Anterior cingulate cortex (tissue), 58 donors: ENCODE results near the gene RTL3.
"Not testable (repeated sequence)": the region's sequence is repeated elsewhere in the genome, so short reads cannot be mapped to it uniquely, and the experiment has no call there.

Experiments
- DNase-seq, 58 donors: peaks; one replicate each; lab custom pipeline; 2025; lab: John Stamatoyannopoulos, UW

RTL3 gene, protein sequence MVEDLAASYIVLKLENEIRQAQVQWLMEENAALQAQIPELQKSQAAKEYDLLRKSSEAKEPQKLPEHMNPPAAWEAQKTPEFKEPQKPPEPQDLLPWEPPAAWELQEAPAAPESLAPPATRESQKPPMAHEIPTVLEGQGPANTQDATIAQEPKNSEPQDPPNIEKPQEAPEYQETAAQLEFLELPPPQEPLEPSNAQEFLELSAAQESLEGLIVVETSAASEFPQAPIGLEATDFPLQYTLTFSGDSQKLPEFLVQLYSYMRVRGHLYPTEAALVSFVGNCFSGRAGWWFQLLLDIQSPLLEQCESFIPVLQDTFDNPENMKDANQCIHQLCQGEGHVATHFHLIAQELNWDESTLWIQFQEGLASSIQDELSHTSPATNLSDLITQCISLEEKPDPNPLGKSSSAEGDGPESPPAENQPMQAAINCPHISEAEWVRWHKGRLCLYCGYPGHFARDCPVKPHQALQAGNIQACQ

GRCh38 chrX:78658845-78659744, at the start of gene RTL3:
Gene RTL3, minus strand, starts transcription at chrX:78659328. Its CDS starts 908 bp downstream, at chrX:78658420.
- DNase-seq, result peak in 2 of 58 donors; percentile 1 to 2

- no peak for DNase-seq
These were observed 49.7 kb upstream of the RTL3 start for GRCh38 chrX:78708816-78709215.

DNA sequence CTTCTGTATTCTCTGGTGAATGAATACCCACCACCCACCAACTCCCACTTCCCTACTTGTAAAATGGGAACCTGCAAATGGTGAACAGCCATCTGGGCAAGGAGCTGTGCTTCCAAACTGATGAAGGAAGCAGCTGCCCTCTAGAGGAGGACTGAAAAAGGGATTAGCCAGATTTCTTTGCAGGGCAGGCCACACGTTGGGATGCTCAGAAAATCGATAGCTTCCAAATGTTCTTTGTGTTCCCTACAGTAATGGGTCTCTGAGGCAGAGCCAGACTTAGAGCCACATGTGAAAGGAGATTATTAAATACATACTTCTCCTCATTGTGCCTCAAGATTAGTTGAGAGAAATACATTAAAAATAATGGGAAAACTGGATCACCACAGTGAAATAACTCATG, 49.1 kb upstream of the RTL3 start:
- DNase-seq, result no peak

- no peak for DNase-seq
These were observed 46.9 kb upstream of the RTL3 start for GRCh38 chrX:78706071-78706470.

DNA sequence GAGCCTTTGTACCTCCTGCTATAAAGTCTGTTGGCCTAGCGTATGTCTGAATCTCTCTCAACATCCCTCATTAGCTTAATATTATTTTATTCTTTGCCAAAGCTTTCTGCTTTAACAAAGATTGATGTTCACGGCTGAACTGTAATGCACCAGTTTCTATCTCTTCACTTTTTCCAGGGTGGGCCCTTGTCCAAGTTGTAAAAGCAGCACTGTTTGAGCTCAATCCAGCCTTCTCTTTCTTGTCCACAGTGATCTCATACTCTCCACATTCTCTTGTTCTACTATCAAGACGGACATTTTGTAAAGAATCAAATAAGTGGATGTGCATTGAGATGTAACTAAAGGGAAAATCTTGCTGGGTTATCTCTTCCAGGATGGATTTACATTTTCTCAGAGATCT, 34.4 kb upstream of the RTL3 start:
- no peak for DNase-seq

GRCh38 chrX:78693012-78693411, 33.9 kb upstream of the RTL3 start:
- no peak for DNase-seq

DNA sequence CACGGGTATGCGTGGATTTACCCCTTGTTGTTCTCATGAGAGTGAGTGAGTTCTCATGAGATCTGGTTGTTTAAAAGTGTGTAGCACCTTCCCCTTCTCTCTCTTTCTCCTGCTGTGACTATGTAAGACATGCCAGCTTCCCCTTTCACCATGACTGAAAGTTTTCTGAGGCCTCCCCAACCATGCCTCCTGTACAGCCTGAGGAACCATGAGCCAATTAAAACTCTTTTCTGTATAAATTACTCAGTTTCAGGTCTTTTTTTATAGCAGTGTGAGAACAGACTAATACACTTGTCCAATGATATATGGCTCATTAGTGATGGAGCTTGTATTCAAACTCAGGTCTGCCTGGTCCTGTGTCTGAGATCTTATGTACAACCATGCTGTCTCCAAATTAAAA, 28.5 kb upstream of the RTL3 start:
- DNase-seq, result no peak

DNA sequence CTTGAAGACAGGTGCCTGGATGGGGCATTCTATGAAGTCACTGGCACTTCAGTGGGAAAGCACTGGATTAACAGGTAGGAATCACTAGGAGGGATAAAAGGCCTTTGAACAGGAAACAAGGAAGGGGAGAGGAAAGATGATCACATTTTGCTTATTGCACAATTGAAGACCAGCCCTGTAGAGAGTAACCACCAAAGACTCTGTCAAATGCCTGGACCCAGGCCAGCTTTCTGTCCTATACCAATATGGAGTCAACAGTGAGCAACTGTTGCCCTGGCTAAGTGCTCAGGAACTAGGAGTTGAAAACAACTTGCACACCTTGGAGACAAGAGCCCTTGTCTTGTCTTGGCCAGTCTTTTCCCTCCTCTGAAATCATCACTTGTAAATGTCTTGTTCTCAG, 14.1 kb upstream of the RTL3 start:
- DNase-seq, result no peak

DNA sequence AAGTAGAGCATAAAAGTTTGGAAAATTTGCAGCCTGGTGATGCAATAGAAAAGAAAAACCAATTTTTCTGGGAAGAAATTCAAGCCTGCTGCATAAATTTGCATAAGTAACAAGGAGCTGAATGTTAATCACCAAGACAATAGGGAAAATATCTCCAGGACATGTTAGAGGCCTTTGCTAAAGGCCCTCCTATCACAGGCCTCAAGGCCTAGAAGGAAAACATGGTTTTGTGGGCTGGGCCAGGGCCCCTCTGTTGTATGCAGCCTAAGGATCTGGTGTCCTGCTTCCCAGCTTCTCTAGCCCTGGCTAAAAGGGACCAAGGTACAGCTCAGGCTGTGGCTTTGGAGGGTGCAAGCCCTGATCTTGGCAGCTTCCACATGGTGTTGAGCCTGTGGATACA, 6.2 kb upstream of the RTL3 start:
- peak in 2 of 58 donors; percentile 0 to 1 for DNase-seq

DNA sequence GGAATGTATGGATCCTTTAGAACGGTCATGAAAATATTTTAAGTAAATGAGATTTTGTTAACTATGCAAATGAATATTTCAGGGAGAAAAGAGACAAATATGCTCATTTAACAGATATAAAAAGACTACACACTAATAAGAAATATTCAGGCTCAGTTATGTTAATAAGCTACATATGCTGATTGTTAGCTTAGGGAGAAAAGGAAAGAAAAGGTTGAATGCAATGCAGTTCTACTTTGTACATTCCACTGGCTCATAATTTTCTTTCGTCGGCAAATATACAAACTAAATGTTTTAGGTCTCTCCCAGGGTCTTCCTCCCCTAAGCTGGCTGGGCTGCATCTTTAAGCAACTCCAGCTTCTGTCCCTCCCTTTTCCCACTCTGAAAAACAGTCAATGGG, 2.7 kb upstream of the RTL3 start:
- no peak for DNase-seq

- DNase-seq, result no peak
These were observed 827 bp upstream of the RTL3 start for GRCh38 chrX:78659955-78660354.

DNA sequence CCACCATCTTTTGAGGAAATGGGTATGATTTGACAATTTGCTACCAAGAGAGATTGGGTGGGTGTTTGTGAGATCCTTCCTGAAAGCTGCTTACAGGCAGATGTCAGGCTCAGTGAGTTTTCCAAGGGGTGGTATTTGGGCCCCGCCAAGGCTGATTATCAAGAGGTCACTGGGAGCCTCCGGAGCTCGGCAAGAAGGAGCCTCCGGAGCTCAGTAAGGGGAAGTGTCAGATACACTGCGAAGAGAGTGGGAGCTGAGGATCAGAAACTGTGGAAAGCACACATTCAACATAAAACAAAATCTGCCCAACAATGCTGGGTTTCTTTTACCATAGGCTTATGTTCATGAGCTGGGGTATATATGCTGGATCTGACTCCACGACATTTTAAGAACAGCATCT, 714 bp downstream of the RTL3 start:
- no peak for DNase-seq

GRCh38 chrX:78655642-78656041, 3.5 kb downstream of the RTL3 start:
- DNase-seq, result no peak

GRCh38 chrX:78653118-78653822, 5.9 kb downstream of the RTL3 start:
- no peak for DNase-seq

- no peak for DNase-seq
These were observed 8.2 kb downstream of the RTL3 start for GRCh38 chrX:78650906-78651437.

GRCh38 chrX:78643874-78644273, 15.3 kb downstream of the RTL3 start:
- DNase-seq, result no peak

DNA sequence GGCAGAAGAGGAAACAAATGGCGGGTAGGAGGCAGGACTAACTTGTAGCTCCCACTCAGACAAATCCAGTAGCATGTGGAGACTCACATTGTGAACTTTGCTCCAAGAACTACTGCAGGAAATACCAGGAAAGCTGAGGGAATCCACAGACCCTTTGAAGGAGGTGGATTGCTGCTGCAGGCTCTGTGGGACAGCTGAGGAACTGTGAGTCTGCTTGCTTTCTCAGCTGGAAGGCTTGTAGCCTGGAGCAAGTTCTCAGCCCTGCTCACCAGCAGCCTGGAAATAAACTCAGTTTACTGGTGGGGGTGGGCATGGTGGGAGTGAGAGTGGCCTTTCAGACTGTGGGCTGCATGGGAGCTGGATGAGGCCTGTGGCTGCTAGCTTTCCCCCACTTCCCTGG, 16.0 kb downstream of the RTL3 start:
- DNase-seq, result no peak

DNA sequence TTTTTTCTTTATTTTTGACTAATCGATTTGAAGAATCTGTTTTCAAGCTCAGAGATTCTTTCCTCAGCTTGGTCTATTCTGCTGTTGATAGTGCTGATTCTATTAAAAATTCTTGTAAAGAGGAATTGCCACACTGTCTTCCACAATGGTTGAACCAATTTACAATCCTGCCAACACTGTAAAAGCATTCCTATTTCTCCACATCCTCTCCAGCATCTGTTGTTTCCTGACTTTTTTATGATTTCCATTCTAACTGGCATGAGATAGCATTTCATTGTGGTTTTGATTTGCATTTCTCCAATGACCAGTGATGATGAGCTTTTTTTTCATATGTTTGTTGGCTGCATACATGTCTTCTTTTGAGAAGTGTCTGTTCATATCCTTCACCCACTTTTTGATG, 23.0 kb downstream of the RTL3 start:
- not testable (repeated sequence) for DNase-seq

GRCh38 chrX:78624962-78625909, 33.9 kb downstream of the RTL3 start:
- no peak for DNase-seq
